Fibroblast of lung (primary cell): ENCODE data around the gene CDKAL1. TPM values are rescaled to one million over a fixed set of nuclear protein-coding genes. Genes with fewer than 3 reads are reported as not detected.

Source experiments
- DNase-seq, 2 donors: peaks; one replicate each; pipeline versions ENCODE4 v3.0.0 to v3.0.0-alpha.2; 2010; ENCODE audit warnings: low read depth in 2 of 2
- H2AFZ ChIP-seq: 2 replicates; pipeline ENCODE4 v1.5.1; 2012; ENCODE audit warnings: low read length, control low read depth, inconsistent platforms
- H3K27ac ChIP-seq: 2 replicates; pipeline ENCODE4 v1.5.1; 2011; ENCODE audit warnings: low read length, control low read depth; ENCODE audit not compliant: insufficient read depth
- H3K27me3 ChIP-seq: 2 replicates; pipeline ENCODE4 v1.5.1; 2011; ENCODE audit warnings: mild to moderate bottlenecking, low read length; ENCODE audit not compliant: control insufficient read depth, insufficient read depth
- H3K36me3 ChIP-seq: 2 replicates; pipeline ENCODE4 v1.5.1; 2011; ENCODE audit warnings: low read length; ENCODE audit not compliant: control insufficient read depth, insufficient read depth
- H3K4me1 ChIP-seq: 2 replicates; pipeline ENCODE4 v1.5.1; 2011; ENCODE audit warnings: low read length; ENCODE audit not compliant: control insufficient read depth, insufficient read depth; ENCODE audit errors: extremely low read depth
- H3K4me2 ChIP-seq: 2 replicates; pipeline ENCODE4 v1.5.1; 2011; ENCODE audit warnings: low read length, control low read depth; ENCODE audit not compliant: insufficient read depth; ENCODE audit errors: extremely low read depth
- H3K4me3 ChIP-seq, 4 experiments: fragments of 200-600 bp in 1 of 4; sonication (generic) in 1 of 4; replicated peaks in 1 of 4; 2 replicates each; pipeline ENCODE4 v1.5.1; 2011 to 2016; ENCODE audit warnings: low read length in 4 of 4, low read depth in 3 of 4, mild to moderate bottlenecking in 3 of 4, control low read depth in 2 of 4, inconsistent platforms in 1 of 4, mixed read lengths in 1 of 4; ENCODE audit not compliant: insufficient read depth in 1 of 4; ENCODE audit errors: control extremely low read depth in 1 of 4
- H3K79me2 ChIP-seq: 2 replicates; pipeline ENCODE4 v1.5.1; 2012; ENCODE audit warnings: mild to moderate bottlenecking, low read length, inconsistent platforms; ENCODE audit not compliant: control insufficient read depth, insufficient read depth
- H3K9ac ChIP-seq: 2 replicates; pipeline ENCODE4 v1.5.1; 2011; ENCODE audit warnings: mild to moderate bottlenecking, low read length, control low read depth; ENCODE audit not compliant: insufficient read depth
- H3K9me3 ChIP-seq: 2 replicates; pipeline ENCODE4 v1.5.1; 2012; ENCODE audit warnings: low read depth, low read length; ENCODE audit not compliant: control insufficient read depth, insufficient read depth
- H4K20me1 ChIP-seq: 2 replicates; pipeline ENCODE4 v1.5.1; 2011; ENCODE audit warnings: low read length; ENCODE audit not compliant: control insufficient read depth, insufficient read depth; ENCODE audit errors: extremely low read depth
- CTCF ChIP-seq, 2 donors: IDR thresholded peaks in 1 of 2; conservative IDR thresholded peaks in 1 of 2; 1 replicate in 1 of 2; 2 replicates in 1 of 2; pipeline ENCODE4 v1.5.1; 2011 to 2012; ENCODE audit warnings: low read length in 2 of 2, control low read depth in 1 of 2, inconsistent platforms in 1 of 2, low read depth in 1 of 2, mild to moderate bottlenecking in 1 of 2
- EZH2 ChIP-seq: IDR thresholded peaks from 2 replicates; pipeline ENCODE4 v1.5.1; 2012; ENCODE audit warnings: low read length, control low read depth, mild to moderate bottlenecking; ENCODE audit errors: missing control alignments
- polyA plus RNA-seq, 2 donors: library from polyadenylated mRNA; depleted of rRNA in 1 of 2; stranded (reverse) in 1 of 2; unstranded in 1 of 2; fragments of >200 nt; gene quantifications; 2 replicates each; pipeline ENCODE4 v1.2.1, GENCODE V29; 2011 to 2012; ENCODE audit warnings: missing spikeins in 1 of 2
- total RNA-seq: library from RNA; depleted of rRNA; stranded (reverse); fragments of >200 nt; gene quantifications from 2 replicates; pipeline ENCODE4 v1.2.1, GENCODE V29; 2014

Gene CDKAL1
- total and polyA plus RNA-seq, 2 donors (not counting 1 experiment from before 2014, with no cell fraction given) = 7.4 to 15.0 TPM

GRCh38 chr6:20853828-20854227, 319.6 kb downstream of the CDKAL1 start:
- no peak overlapping the region for H3K9ac ChIP-seq
- H3K79me2 ChIP-seq = no peaks in the 10 kb centered on the region
- H3K27ac ChIP-seq = no peak overlapping the region
- H3K4me3 ChIP-seq = no peak overlapping the region
- H2AFZ ChIP-seq = no peak overlapping the region
- no peaks in the 10 kb centered on the region for H3K9me3 ChIP-seq
- TF ChIP-seq CTCF (conservative IDR thresholded peaks at IDR 0.05 in 1 of 2, IDR thresholded peaks at IDR 0.05 in 1 of 2; ENCODE audit: low read depth in 1 of 2, low read length in 2 of 2) = no peak
- TF ChIP-seq EZH2 = no peak
- H3K4me1 ChIP-seq = no peaks in the 10 kb centered on the region
- H3K36me3 ChIP-seq = no peaks in the 10 kb centered on the region
- DNase-seq = no peak
- no peaks in the 10 kb centered on the region for H3K27me3 ChIP-seq
- H4K20me1 ChIP-seq = no peaks in the 10 kb centered on the region
- H3K4me2 ChIP-seq = no peak overlapping the region

GRCh38 chr6:20856681-20857288, 322.5 kb downstream of the CDKAL1 start:
- Histone ChIP-seq H3K9ac (no peak overlapping the region), H3K79me2 (no peaks in the 10 kb centered on the region), H3K27ac (no peak overlapping the region), H3K27me3 (no peaks in the 10 kb centered on the region), H4K20me1 (no peaks in the 10 kb centered on the region), H3K4me3 (no peak overlapping the region), H3K4me1 (no peaks in the 10 kb centered on the region), H3K4me2 (no peak overlapping the region), H3K9me3 (no peaks in the 10 kb centered on the region), H2AFZ (no peak overlapping the region), H3K36me3 (no peaks in the 10 kb centered on the region)
- no peak for TF ChIP-seq EZH2
- DNase-seq = no peak

- H2AFZ ChIP-seq = no peak overlapping the region
- no peak overlapping the region for H3K4me3 ChIP-seq
- no peak overlapping the region for H3K9ac ChIP-seq
- H3K9me3 ChIP-seq = no peaks in the 10 kb centered on the region
- no peak for TF ChIP-seq EZH2
- no peak for TF ChIP-seq CTCF (conservative IDR thresholded peaks at IDR 0.05 in 1 of 2, IDR thresholded peaks at IDR 0.05 in 1 of 2; ENCODE audit: low read depth in 1 of 2, low read length in 2 of 2)
- no peaks in the 10 kb centered on the region for H4K20me1 ChIP-seq
- H3K36me3 ChIP-seq = no peaks in the 10 kb centered on the region
- no peaks in the 10 kb centered on the region for H3K79me2 ChIP-seq
- no peaks in the 10 kb centered on the region for H3K27me3 ChIP-seq
- peak in 1 of 2 donors; percentile 19 for DNase-seq
- no peaks in the 10 kb centered on the region for H3K4me1 ChIP-seq
- H3K27ac ChIP-seq = no peak overlapping the region
- no peak overlapping the region for H3K4me2 ChIP-seq
Observed at GRCh38 chr6:20861481-20861880, 327.2 kb downstream of the CDKAL1 start.
